NCI-H69 (cell line): Measurements from ENCODE around the gene ANKRD9.
"Not testable (repeated sequence)": the region's sequence is repeated elsewhere in the genome, so short reads cannot be mapped to it uniquely, and the experiment has no call there.

Experiments used
- DNase-seq: peaks from one replicate; lab custom pipeline; 2025; lab: John Stamatoyannopoulos, UW

ANKRD9 gene

DNA sequence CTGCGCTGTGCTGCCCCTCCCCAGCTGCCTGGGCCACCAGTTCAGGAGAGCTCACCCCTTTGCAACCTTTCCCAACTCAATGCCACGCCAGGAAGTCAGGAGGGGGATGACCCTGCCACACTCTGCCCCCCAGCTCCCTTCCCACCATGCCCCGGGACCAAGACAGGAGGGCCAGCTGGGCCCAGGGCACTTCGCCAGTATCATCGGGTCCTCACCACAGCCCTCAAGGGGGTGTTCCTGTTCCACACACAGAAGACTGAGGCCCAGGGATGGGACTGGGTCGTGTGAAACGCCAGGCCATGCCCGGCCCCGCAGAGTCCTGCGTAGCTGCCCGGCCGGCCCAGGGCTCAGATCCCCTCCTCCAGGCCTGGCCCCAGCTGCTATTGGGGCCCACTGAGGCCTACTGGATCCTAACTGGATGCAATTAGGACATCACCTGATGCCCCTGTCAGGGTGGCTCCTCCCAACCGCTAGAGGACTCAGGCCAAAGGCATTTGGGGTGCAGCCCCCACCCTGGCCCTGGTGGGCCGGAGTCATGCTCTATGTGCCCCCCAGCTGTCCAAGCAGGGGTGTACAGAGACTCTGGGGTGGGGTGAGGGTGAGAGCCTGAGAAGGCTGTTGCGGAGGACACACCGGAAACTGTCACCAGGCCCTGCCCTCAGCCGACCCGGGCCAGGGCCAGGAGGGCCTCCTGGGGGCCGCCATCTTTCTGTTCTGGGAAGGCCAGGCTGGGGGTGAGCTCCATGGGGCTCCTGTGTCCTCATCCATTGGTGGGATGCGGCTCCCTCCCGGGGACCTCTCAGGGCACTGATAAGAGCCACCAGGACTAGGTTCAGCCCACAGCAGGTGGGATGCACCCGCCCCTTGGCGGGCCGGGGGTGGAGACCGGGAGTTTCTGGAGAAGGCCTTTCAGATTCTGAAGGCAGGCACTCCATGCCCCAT is 29.3 kb upstream of the ANKRD9 start:
- DNase-seq = no peak

DNA sequence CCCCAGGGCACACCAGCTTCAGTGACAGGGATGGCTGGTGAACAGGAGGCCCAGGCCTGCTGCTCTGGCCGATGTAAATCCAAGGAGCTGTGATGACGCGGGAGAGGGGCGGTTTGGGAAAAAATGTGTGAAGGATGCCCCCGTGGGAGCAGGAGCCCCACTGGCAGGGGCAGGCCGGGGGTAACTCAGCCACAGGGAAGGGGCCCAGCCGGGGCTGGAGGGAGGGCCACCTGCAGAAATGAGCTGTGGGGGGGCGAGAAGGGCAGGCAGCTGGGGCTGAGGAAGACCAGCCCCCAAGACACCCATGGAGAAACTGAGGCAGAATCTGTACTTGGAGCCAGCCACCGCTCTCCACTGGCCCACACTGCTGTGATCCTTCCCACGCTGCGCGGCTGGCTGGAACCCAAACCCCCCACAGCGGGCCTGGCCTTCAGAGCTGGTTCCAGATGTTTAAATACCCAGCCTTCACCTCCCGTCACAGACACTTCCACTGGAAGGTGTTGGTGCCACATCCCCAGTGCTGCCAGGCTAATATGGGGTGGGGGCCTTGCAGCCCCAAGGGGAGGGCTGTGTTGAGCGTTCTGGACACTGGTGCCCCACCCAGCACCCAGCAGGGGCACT is 28.5 kb upstream of the ANKRD9 start:
- DNase-seq = no peak

DNA sequence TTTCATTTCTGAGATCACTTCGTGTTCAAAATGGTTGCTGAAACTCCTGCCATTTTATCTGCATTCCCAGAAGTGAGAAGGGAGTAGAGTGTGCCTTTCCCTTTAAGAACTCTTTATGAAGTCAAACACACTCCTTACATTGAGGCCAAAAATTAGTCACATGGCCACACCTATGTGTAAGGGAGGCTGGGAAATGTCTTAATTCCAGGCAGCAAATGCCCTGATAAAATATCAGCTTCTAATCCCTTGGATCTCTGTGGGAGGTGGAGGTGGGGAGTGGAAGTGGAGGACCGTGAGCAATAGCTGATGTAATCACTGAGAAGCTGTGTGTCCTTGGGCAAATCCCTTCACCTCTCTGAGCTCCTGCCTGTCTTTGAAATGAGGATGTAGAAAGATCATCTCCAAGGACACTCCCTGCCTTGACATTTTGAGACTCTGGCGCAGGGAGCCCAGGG is 22.7 kb upstream of the ANKRD9 start:
- DNase-seq = no peak

DNA sequence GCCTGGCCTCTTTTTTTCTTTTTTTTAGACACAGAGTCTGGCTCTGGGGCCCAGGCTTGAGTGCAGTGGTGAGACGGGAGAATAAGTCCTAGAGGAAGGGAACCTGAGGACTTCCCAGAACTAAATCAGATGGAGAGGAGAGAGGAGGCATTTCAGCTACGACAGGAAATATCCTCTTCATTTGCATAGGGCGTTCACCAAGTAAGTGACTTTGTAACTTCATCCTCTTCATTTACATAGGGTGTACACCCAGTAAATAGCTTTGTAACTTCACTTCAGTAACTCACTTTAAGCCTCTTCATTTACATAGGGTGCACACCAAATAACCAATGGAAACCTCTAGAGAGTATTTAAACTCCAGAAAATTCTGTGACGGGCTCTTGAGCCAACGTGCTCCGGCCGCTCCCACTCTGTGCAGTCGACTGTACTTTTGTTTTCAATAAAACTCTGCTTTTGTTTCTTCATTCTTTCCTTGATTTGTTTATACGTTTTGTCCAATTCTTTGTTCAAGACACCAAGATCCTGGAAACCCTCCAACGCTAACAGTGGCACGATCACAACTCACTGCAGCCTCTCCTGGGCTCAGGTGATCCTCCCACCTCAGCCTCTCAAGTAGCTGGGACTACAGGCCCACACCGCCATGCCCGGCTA is 21.4 kb upstream of the ANKRD9 start:
- DNase-seq = no peak

DNA sequence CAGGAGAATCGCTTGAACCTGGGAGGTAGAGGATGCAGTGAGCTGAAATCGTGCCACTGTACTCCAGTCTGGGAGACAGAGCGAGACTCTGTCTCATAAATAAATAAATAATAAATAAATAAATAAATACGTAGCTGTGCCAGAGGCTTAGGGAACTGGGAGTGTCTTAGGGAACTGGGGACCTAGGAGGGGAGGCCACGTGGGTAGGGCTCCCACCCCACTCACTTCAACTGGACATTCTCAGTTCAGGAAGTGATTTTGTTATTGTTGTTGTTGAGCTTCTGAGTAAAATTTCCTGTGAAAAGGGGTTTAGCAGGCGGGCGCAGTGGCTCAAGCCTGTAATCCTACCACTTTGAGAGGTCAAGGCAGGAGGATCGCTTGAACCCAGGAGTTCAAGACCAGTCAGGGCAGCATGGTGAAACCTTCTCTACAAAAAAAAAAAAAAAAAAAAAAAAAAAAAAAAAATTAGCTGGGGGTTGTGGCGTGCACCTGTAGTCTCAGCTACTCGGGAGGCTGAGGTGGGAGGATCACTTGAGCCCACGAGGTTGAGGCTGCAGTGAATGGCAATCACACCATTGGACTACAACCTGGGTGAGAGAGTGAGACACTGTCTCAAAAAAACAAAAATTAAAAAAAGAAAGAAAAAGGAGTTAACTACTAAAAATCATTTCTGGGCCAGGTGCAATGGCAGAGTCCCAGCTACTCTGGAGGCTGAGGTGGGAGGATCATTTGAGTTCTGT is 19.0 kb upstream of the ANKRD9 start:
- DNase-seq = no peak

DNA sequence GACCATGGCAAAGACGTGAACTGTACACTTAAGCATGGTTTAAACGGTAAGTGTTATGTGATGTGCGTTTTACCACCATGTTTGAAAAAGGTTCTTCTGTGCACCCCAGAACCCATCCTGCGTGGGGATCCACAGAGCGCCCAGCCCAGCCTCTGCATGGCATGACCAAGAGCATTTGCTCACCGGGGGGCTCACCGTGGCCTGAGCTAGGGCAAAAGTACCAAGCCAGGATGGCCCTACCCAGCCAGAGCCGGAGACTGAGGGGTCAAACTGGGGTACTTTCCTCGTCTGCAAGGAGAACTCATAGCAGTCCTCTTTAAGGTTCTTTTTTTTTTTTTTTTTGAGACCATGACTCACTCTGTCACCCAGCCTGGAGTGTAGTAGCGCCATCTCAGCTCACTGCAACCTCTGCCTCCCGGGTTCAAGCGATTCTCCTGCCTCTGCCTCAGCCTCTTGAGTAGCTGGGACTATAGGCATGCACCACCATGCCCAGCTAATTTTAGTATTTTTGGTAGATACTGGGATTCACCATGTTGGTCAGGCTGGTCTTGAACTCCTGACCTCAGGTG is 16.4 kb upstream of the ANKRD9 start:
- DNase-seq = no peak

DNA sequence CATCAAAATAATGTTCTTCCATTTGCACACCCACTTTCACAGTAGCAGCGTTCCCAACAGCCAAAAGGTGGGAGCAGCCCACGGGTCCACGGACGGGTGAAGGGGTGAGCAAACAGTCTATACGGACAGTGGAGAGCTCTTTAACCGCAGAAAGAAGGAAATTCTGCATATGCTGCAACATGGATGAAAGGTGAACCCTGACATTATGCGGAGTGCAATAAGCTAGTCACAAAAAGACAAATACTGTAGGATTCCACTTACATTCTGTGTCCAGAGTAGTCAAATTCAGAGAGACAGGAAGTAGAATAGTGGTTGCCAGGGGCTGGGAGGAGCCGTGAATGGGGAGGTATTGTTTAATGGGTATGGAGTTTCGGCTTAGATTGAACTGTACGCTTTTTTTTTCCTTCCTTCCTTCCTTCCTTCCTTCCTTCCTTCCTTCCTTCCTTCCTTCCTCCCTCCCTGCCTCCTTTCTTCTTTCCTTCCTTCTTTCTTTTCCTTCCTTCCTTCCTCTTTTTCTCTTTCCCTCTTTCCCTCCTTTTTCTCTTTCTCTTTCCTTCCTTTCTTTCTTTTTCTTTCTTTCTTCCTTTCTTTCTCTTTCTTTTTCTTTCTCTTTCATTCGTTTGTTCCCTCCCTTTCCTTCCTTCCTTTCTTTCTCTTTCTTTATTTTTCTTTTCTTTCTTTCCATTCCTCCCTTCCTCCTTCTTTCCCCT is 15.8 kb upstream of the ANKRD9 start:
- DNase-seq = peak; percentile 81

DNA sequence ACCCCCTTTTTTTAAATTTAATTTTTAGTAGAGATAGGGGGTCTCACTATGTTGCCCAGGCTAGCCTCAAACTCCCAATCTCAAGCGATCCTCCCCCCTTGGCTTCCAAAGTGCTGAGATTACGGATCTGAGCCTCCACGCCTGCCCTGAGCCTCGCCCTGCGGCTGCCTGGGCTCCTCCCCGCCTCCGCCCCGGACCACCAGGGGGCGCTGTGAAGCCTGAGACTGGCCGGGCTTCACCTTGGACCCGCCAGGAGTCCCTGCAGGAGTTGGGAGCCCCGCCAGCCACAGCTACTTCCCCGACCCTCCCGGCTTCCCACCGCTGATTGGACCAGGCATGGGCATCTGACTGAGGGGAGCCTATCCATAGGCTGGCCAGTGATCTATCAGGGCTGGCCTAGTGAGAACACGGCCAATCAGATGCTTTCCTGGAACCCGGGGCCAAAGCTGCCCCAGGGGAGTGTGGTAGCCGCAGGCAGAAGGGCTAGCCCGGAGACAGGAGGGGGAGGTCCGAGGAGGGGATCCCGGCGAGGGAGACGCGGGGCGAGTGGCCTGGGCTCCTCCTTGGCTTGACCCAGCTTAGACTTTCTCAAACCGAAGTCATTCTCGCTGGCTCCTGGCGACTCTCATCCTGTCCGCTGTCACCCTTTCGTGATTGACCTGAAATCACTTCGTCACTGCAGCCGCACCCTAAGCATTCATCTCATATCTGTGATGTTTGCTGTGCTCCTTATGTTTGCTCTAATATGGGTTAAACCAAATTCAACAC is 15.1 kb upstream of the ANKRD9 start:
- DNase-seq = peak; percentile 100

DNA sequence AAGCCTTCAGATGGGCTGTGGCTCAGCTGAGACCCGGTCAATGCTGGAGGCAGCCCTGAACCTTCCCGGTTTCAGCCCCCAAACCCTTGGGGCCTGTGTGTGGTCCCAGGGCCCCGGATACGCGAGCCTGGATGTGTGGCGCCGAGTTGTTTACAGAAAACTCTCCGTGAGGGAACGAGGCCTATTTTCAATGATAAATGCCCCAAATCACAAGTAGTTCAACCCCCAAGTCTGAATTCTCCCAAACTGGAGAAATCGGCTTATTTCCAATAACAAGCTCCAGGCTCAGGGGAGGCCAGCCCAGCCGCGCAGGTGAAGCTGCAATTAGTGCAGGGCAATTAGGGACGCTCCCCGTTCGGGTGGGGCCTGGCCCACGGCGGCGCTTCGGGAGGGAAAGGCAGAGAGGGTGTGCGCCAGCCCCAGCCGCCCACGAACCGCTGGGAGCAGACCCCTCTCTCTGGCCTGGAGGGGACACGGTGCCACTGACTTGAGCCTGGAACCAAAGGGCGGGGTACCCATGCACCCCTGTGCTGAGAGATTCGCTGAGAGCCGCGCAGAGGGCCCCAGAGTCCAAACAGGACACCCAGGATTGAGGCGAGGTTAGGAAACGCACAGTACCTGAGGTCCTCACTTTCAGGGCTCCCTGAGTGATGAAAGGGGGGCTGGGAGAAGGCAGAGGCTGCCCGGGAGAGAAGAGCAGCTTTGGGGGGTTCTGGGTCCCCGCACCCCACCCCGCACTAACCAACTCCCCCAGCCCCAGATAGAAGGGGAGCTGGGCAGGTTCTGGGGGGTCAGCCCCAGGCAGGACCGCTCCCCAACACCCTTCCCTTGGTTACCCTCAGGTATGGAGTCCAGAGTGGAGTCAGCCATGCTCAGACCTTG is 14.2 kb upstream of the ANKRD9 start:
- DNase-seq = peak; percentile 88

DNA sequence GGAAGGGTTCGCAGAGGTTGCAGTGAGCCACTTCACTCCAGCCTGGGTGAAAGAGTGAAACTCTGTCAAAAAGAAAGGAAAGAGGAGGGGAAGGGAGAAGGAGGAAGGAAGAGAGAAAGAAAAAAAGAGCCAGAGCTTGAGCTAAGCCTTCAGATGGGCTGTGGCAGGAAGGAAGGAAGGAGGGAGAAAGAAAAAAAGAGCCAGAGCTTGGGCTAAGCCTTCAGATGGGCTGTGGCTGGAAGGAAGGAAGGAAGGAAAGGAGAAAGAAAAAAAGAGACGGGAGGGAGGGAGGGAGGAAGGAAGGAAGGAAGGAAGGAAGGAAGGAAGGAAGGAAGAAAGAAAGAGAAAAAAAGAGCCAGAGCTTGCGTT is 13.6 kb upstream of the ANKRD9 start:
- no peak for DNase-seq

DNA sequence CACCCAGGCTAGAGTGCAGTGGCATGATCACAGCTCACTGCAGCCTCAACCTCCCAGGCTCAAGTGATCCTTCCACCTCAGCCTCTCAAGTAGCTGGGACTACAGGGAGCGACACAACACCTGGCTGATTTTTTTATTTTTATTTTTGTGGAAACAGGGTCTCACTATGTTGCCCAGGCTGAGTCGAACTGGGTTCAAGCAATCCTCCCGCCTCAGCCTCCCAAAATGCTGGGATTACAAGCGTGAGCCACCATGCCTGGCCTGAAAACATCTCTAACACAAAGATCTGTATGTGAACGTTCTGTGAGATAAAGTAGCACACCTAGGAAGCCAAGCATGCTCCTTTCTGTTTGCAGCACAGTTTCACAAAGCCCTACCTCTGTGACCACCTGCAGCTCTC is 10.1 kb upstream of the ANKRD9 start:
- not testable (repeated sequence) for DNase-seq

DNA sequence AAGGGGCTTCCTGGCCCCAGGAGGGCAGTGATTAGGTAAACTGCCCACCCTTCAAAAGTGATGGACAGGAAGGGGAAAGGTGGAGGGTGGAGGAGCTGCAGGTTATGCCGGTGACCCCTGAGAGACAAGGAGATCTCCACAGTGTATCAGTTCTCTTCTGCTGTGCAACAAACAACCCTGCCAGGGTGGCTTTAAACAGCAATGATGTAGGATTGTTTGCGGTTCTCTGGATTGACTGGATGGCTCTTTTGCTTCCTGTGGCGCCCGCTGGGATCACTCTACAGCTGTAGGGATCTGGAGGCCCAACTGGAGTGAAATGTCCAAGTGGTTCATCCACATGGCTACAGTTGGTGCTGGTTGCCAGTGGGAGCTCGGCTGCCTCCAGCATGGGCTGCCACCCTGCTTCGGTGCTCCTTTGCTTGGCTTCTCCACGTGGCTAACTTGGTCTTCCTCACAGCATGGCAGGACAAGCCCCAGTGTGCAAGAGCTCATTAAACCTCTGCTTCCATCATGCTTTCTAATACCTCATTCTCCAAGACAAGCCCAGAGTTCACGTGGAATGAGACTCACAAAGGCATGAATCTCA is 8.6 kb upstream of the ANKRD9 start:
- DNase-seq = no peak

DNA sequence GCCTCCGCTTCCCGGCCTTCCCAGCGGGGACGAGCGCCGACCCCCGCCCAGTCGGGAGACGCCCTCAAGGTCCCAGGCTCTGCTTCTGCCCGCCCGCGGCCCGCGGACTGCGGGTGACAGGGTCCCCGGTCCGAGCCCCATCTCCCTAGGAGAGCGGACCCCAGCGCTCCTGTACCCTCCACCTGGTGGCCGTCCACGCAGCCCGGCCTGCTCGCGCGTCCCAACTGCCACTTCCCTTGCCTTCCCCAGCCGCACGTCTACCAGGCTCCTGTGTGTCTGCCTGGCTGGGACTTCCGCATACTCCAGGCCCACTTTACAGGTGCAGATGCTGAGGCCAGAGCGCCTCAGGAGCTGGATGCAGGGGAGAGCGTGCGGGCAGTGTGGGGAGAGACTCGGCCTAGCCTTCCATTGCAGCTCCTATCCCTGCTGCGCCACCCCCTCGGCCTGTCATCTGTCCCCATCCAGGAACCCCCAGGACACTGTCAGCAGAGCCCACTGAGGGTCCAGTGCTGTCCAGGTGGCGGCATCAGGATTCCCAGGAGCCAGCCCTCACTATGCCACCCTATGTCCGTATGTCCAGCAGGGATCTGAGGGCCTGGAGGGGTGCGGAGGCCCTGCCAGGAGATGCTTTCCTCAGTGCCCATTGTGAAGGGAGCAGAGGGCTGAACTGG is 8.0 kb upstream of the ANKRD9 start:
- DNase-seq = no peak

DNA sequence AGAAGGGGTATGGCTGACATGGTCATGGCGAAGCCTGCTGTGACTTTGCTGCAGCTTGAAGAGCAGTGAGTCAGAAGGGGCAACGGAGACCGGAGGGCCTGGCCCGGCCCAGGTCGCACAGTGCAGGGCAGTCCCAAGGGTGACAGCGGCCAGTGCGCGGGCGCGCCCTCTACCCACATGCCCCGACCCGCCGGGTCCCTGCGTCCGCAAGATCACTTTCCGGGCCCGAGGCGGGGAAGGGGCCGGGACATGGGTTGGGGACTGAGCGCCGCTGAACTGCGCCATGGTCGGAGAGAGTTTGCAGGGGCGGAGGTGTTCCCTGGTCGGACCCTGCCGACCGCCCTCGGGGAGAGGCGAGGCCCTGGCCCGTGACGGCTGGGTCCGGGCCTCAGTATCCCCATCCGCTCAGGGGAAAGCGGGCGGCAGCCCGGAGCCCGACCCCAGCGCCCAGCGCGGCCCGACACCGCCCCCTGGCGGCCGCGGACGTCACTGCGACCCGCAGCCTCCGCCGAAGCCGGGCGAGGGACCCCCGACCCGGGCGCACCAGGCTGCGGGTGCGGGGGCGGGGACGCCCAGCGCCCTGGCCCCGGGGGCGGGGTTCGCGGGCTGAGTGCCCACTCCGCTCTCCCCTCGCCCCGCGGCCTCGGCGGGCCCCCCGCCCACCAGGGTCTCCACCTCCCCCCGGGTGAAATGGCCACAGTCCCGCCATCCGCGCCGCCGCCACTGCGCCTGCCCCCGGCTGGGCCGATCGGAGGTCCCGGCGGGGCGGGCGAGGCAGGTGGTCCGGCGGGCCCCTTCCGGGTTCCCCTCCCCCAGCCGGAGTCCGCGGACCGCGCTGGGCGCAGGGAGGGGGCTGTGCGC is 7.2 kb upstream of the ANKRD9 start:
- DNase-seq = peak; percentile 62

DNA sequence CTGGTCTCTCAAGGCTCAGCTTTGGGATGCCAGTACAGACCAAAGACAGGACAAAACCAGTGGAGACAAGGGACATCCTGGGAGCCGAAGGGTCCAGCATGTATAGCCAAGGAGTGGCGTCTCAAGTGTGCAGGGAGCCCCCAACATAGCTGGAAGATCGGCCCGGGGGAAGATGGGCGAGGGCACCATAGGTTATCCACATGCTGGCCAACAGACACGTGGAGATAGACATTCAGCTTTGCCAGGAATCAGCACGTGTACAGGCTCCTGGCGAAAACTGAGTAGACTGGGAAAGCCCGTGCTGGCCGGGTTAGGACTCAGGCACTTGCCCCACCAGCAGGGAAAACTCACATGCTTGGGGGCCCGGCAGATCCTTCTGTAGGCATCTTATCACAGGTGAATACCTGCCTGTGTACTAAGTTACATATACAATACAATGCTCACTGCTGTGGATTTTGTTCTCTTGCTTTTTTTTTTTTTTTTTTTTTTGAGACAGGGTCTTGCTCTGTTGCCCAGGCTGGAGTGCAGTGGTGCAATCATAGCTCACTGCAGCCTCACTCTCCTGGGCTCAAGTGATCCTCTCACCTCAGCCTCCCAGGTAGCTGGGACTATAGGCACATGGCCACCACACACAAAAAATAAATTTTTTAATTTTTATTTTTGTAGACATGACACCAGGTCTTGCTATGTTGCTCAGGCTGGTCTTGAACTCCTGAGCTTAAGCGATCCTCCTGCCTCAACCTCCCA is 5.6 kb upstream of the ANKRD9 start:
- DNase-seq = no peak

DNA sequence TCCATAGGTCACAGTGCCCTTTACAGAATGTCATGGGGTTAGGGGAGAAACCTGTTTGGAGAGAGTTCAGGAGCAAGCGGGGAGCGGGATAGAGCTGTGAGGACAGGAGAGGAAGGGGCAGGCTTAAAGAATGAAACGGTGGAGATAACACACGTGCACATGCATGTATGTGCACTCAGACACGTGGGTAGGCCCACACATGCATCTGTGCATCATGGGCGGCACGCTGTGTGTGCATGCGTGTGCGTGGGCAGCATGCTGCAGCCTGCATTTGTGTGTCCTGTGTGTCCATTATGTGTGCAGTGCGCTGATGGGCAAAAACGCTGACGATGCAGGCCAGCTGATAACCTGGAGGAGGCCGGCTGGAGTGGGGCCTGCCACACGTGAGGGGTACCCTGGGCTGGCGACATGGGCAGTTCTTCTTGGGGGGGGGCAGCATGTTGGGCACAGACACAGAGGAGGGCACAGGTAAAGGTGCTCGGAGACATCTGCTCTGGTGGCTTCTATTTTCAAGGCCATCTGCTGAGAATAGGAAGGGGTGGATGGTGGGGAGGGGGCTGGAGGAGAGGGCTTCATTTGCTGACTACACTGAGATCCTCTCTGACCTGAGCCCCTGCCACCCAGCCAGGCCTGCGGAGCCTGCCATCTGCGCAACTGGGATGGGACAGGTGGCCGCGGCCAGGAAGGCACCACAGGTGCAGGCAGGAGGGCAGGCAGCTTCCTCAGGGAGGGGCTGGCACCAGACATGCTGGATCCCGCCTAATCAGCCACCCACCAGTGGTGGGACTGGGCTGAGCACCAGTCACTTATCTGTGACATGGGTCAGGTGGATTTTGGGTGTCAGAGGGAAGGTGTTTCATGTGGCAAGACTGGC is 4.6 kb upstream of the ANKRD9 start:
- DNase-seq = no peak
